Lower leg skin (tissue), 4 donors: ENCODE results near the gene AAGAB. TPM values are rescaled to one million over a fixed set of nuclear protein-coding genes. Genes with fewer than 3 reads are reported as not detected.

Experiments
- DNase-seq, 2 donors: peaks; one replicate each; pipeline ENCODE4 v3.0.0-alpha.2; 2019; ENCODE audit warnings: low spot score in 2 of 2
- H3K4me3 ChIP-seq: fragments of 200-600 bp; sonication (generic); 2 replicates; pipeline ENCODE4 v1.5.1; 2017; ENCODE audit warnings: mild to moderate bottlenecking, low read depth; ENCODE audit not compliant: poor library complexity, severe bottlenecking
- POLR2A ChIP-seq, 2 donors: fragments of 450-650 bp; IDR thresholded peaks; one replicate each; pipeline ENCODE4 v1.6.1; 2016 to 2017; ENCODE audit warnings: antibody characterized with exemption in 2 of 2, mild to moderate bottlenecking in 1 of 2, moderate library complexity in 1 of 2
- WGBS, 2 donors: methylation state at CpG; one replicate each; pipeline ENCODE4 v1.1.5; 2018; 5-methylcytosine and 5-hydroxymethylcytosine counted together
- intact Hi-C: fragments of 100-400 bp; cut with DNase I; formaldehyde crosslinking; loops from one replicate; pipeline ENCODE4 v1.15.0; 2023; ENCODE audit warnings: low total_unique reads
- total RNA-seq, 4 donors: library from RNA; depleted of rRNA; stranded (reverse); fragments of >200 nt; gene quantifications; one replicate each; pipeline ENCODE4 v1.1.0, GENCODE V29; 2016
- TF ChIP-seq, protein P1 (sequence below), 3 donors: fragments of 450-650 bp; IDR thresholded peaks; one replicate each; pipeline ENCODE4 v1.5.1; 2016; ENCODE audit warnings: antibody characterized with exemption in 3 of 3, mild to moderate bottlenecking in 3 of 3, moderate library complexity in 2 of 3

The AAGAB gene
- total RNA-seq, 4 donors from 2014 or later, result 11.3 to 23.4 (median 17.5) TPM

DNA sequence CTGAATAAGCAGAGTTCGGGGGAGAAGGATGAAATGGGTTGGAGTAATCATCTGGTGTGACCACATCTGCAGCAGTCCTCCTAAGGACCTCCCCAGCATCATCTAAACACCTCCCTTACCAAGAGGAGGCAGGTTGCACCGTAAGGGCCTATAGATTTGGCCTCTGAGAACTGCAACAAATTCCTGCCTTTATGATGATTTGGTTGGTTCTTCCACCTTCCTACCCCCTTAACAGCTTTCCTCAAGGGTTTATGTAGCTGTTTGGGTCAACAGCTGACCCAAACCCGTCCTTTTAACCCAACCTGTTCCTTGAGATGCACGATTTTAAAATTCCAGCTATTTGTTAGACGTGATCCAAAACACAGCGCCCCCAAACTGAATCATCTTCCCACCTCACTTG, 58.2 kb downstream of the AAGAB start:
- WGBS, 2 donors, result 83 to 90% methylated on average over 6 of the region's 6 CpGs
- intact Hi-C loops, result no loop called here
- TF ChIP-seq, protein P1, sequence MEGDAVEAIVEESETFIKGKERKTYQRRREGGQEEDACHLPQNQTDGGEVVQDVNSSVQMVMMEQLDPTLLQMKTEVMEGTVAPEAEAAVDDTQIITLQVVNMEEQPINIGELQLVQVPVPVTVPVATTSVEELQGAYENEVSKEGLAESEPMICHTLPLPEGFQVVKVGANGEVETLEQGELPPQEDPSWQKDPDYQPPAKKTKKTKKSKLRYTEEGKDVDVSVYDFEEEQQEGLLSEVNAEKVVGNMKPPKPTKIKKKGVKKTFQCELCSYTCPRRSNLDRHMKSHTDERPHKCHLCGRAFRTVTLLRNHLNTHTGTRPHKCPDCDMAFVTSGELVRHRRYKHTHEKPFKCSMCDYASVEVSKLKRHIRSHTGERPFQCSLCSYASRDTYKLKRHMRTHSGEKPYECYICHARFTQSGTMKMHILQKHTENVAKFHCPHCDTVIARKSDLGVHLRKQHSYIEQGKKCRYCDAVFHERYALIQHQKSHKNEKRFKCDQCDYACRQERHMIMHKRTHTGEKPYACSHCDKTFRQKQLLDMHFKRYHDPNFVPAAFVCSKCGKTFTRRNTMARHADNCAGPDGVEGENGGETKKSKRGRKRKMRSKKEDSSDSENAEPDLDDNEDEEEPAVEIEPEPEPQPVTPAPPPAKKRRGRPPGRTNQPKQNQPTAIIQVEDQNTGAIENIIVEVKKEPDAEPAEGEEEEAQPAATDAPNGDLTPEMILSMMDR (IDR thresholded peaks at IDR 0.05), result no peak
- no peak for TF ChIP-seq POLR2A (IDR thresholded peaks at IDR 0.05)
- DNase-seq, result no peak
- no peak overlapping the region for H3K4me3 ChIP-seq

DNA sequence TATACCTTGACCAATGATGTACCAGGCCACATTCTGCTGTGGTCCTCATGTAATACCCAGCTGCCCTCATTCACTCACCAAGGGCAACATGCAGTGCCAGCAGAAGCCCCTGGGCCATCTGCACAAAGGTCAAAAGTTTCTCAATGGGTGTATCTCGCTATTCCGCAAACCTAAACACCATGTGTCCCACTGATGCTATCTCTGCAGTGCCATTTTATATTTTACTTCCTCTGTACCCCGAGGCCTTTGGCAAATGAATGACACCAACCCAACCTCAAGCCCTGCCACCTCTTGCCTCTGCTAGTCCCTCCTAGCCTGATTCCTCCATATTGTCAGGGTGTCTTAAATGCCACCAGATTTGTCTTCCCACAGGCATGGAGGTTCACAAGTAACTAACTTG, 59.2 kb downstream of the AAGAB start:
- intact Hi-C loops, result no loop called here
- WGBS, 2 donors, result 59 to 61% methylated on average over 3 of the region's 3 CpGs
- no peak overlapping the region for H3K4me3 ChIP-seq
- DNase-seq, result no peak
- TF ChIP-seq POLR2A (IDR thresholded peaks at IDR 0.05), result no peak
- TF ChIP-seq, protein P1 (IDR thresholded peaks at IDR 0.05), result no peak

DNA sequence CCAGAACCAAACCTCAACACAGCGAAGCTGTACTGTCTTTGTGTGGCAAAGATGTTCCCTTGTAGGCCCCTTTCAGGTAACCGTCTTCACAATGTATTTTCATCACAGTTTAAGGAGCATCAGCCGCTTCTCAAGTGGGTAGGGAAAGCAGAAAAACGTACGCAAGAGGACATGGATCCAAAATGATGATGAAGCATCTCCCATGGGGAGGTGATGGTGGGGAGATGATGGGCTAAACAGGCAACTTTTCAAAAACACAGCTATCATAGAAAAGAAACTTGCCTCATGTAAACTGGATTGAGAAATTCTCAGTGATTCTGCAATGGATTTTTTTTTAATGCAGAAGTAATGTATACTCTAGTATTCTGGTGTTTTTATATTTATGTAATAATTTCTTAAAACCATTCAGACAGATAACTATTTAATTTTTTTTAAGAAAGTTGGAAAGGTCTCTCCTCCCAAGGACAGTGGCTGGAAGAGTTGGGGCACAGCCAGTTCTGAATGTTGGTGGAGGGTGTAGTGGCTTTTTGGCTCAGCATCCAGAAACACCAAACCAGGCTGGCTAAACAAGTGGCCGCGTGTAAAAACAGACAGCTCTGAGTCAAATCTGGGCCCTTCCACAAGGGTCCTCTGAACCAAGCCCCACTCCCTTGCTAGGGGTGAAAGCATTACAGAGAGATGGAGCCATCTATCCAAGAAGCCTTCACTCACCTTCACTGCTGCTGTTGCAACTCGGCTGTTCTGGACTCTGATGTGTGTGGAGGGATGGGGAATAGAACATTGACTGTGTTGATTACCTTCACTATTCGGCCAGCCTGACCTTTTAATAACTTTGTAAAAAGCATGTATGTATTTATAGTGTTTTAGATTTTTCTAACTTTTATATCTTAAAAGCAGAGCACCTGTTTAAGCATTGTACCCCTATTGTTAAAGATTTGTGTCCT, 60.0 kb downstream of the AAGAB start:
- H3K4me3 ChIP-seq, result no peak overlapping the region
- intact Hi-C loops, result no loop called here
- no peak for DNase-seq
- 65% methylated on average over 9 of the region's 9 CpGs for WGBS, 2 donors
- no peak for TF ChIP-seq POLR2A (IDR thresholded peaks at IDR 0.05)
- TF ChIP-seq, protein P1 (IDR thresholded peaks at IDR 0.05), result no peak

DNA sequence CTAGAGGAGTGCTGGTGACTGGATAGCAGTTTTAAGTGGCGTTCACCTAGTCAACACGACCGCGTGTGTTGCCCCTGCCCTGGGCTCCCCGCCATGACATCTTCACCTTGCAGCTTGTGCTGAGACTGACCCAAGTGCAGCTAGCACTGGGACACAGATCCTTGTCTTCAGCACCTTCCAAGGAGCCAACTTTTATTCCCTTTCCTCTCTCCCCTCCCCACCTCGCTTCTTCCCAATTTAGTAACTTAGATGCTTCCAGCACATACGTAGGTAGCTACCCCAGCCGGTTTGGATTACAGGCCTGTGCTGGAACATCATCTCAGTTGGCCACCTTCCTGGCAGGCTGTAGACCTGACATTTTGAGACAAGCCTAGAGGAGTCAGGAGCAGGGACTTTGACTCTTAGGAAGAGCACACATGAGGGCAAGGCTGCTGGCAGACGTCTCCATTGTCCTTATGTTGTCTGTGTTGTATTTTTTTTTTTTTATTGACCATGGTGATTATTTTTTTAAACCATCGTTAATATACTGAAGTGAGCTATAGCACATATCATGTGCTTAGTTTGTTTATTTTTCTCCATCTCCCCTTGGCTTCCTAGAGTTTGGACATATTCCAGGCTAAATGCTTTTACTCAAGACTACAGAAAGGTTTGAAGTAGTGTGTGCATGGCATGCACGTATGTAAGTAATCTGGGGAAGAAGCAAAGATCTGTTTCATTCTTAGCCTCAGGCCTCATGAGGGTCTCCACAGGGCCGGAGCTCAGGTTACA, 61.1 kb downstream of the AAGAB start:
- intact Hi-C loops, result no loop called here
- 62 to 63% methylated on average over 12 of the region's 12 CpGs for WGBS, 2 donors
- TF ChIP-seq POLR2A (IDR thresholded peaks at IDR 0.05), result no peak
- TF ChIP-seq, protein P1 (IDR thresholded peaks at IDR 0.05), result no peak
- no peak for DNase-seq
- no peak overlapping the region for H3K4me3 ChIP-seq

DNA sequence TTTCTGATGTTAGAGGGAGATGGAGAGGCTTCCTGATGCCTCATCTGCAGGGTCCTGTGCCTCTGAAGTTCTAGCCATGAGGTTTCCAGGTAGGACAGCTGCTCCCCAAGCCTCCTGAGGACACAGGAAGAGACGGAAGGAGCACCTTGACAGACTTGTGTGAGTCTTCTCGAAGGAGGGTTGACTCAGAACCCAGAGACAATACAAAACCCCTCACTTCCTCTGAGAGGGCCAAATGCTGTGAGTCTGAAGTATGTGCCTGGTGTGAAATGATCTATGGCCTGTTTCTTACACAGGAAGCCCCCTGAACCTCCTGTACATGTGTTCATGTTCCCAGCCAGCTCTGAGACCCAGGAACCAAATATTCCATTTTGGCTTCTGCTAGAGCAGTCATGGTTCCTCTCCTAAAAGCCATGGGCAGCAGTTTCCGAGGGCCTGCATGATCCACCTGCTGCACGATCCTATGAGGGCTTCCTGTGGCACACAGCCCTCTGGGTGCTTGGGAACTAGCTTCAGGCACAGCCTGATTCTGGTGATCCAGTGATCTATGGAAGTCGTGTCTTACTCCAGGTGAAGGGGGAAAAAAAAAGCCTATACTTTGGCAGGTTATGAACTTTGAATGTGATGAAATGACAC, 62.2 kb downstream of the AAGAB start:
- TF ChIP-seq, protein P1 (IDR thresholded peaks at IDR 0.05), result no peak
- TF ChIP-seq POLR2A (IDR thresholded peaks at IDR 0.05), result no peak
- intact Hi-C loops, result no loop called here
- no peak for DNase-seq
- no peak overlapping the region for H3K4me3 ChIP-seq
- 82 to 93% methylated on average over 5 of the region's 5 CpGs for WGBS, 2 donors
